Measurements from ENCODE around the gene LYZL1. TPM values are rescaled to one million over a fixed set of nuclear protein-coding genes. Genes with fewer than 3 reads are reported as not detected.
A peak's percentile ranks its signal among the peaks of the same experiment; 100 is the strongest.

The LYZL1 gene
- total RNA-seq, 6 experiments from 2014 or later = not detected

- ATAC-seq (peak; percentile 10 to 52 (median 15)), DNase-seq (no peak)
- H3K27me3 ChIP-seq = no peaks in the 10 kb centered on the region
- H3K4me1 ChIP-seq = peaks cover 0 to 75% (median 36%) of the 10 kb centered on the region in 4 donors
- no peak overlapping the region for H3K4me3 ChIP-seq
- H3K27ac ChIP-seq = peak overlapping the region; percentile 71 to 88 (median 84)
- no peak for TF ChIP-seq POLR2A (IDR thresholded peaks at IDR 0.05)
- TF ChIP-seq, protein P1, sequence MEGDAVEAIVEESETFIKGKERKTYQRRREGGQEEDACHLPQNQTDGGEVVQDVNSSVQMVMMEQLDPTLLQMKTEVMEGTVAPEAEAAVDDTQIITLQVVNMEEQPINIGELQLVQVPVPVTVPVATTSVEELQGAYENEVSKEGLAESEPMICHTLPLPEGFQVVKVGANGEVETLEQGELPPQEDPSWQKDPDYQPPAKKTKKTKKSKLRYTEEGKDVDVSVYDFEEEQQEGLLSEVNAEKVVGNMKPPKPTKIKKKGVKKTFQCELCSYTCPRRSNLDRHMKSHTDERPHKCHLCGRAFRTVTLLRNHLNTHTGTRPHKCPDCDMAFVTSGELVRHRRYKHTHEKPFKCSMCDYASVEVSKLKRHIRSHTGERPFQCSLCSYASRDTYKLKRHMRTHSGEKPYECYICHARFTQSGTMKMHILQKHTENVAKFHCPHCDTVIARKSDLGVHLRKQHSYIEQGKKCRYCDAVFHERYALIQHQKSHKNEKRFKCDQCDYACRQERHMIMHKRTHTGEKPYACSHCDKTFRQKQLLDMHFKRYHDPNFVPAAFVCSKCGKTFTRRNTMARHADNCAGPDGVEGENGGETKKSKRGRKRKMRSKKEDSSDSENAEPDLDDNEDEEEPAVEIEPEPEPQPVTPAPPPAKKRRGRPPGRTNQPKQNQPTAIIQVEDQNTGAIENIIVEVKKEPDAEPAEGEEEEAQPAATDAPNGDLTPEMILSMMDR (IDR thresholded peaks at IDR 0.05) = no peak
- no peaks in the 10 kb centered on the region for H3K36me3 ChIP-seq
- 35% methylated on average over 2 of the region's 2 CpGs for WGBS (ENCODE audit: insufficient coverage, low coverage, low lambda C conversion rate, missing lambda C conversion rate)
- intact Hi-C loops (cut with DNase I) = no loop called here
- no peaks in the 10 kb centered on the region for H3K9me3 ChIP-seq
These were observed 37.4 kb downstream of the LYZL1 start for GRCh38 chr10:29326299-29326698.

DNA sequence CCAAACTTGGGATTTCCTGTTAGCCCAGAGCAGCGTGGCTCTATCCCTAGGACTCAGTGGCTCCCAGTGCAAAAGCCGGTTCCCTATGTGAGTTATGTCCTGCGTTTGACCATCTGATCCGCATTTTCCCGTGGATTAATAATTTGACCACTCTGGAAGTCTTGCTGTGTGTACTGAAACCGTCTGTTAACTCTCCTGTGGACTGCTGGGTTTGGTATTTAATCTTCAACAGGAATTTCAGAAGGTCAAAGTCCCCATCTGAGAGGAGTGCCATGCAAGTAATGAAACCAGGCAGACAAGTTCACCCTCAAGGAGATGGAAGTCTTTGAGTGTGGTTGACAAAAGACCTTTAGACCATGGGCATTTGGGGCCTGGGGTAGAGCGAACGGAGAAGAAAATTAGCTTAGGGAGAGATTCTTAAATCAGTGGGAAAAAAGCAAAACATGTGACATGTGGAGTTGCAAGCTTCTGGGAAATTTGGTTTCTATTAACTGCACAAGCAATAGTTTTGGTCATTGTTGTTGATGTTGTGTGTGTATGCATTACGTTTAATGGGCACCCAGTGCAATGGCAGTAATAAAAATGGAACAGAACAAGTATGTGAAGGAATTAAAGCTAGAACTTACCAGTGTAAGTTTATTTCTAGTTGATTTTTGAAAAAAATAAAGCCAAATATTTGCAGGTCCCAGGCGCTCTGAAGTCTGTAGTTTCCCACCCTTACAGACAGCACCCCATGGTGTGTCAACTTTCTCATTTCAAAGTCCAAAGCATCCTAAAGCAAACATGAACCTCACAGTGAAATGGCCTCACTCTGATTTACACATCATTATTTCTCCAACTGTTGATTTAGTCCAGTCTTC lies 38.2 kb downstream of the LYZL1 start:
- Histone ChIP-seq H3K9me3 (no peaks in the 10 kb centered on the region), H3K27ac (peak overlapping the region; percentile 71 to 88 (median 84)), H3K4me3 (peak overlapping the region in 1 of 3 donors; percentile 5), H3K36me3 (no peaks in the 10 kb centered on the region), H3K27me3 (no peaks in the 10 kb centered on the region), H3K4me1 (peaks cover 0 to 71% (median 34%) of the 10 kb centered on the region in 4 donors)
- 28% methylated on average over 10 of the region's 10 CpGs for WGBS (ENCODE audit: insufficient coverage, low coverage, low lambda C conversion rate, missing lambda C conversion rate)
- TF ChIP-seq POLR2A (IDR thresholded peaks at IDR 0.05) = peak; percentile 9
- TF ChIP-seq, protein P1 (IDR thresholded peaks at IDR 0.05) = no peak
- ATAC-seq = peak; percentile 49 to 73 (median 58)
- DNase-seq = no peak
- intact Hi-C loops (cut with DNase I) = no loop called here

- Histone ChIP-seq H3K4me1 (peaks cover 0 to 66% (median 32%) of the 10 kb centered on the region in 4 donors), H3K4me3 (no peak overlapping the region), H3K9me3 (no peaks in the 10 kb centered on the region), H3K27me3 (no peaks in the 10 kb centered on the region), H3K36me3 (no peaks in the 10 kb centered on the region), H3K27ac (peak overlapping the region; percentile 36 to 88 (median 84))
- DNase-seq (no peak), ATAC-seq (no peak)
- WGBS (ENCODE audit: insufficient coverage, low coverage, low lambda C conversion rate, missing lambda C conversion rate) = 39% methylated on average over 6 of the region's 6 CpGs
- TF ChIP-seq, protein P1 (IDR thresholded peaks at IDR 0.05) = no peak
- no peak for TF ChIP-seq POLR2A (IDR thresholded peaks at IDR 0.05)
- intact Hi-C loops (cut with DNase I) = no loop called here
These were observed 38.9 kb downstream of the LYZL1 start for GRCh38 chr10:29327746-29328102.

GRCh38 chr10:29328983-29329382 lies 40.1 kb downstream of the LYZL1 start:
- intact Hi-C loops (cut with DNase I) = no loop called here
- Histone ChIP-seq H3K27me3 (no peaks in the 10 kb centered on the region), H3K9me3 (no peaks in the 10 kb centered on the region), H3K36me3 (no peaks in the 10 kb centered on the region), H3K27ac (peak overlapping the region in 2 of 3 donors; percentile 1 to 88), H3K4me1 (peaks cover 0 to 53% (median 26%) of the 10 kb centered on the region in 4 donors), H3K4me3 (no peak overlapping the region)
- DNase-seq = no peak
- ATAC-seq = peak in 1 of 4 donors; percentile 16
- WGBS (ENCODE audit: insufficient coverage, low coverage, low lambda C conversion rate, missing lambda C conversion rate) = 20% methylated on average over 2 of the region's 3 CpGs
- TF ChIP-seq, protein P1 (IDR thresholded peaks at IDR 0.05) = no peak
- TF ChIP-seq POLR2A (IDR thresholded peaks at IDR 0.05) = no peak

All from right lobe of liver (tissue), 6 donors.